RCC 7860 (cell line): ENCODE measurements around the gene UBE2H.

Source experiments
- DNase-seq: peaks from one replicate; pipeline ENCODE4 v3.0.0-alpha.2; 2015; ENCODE audit warnings: low spot score
- FAIRE-seq: peaks from 2 replicates; lab custom pipeline; 2012; peaks lifted over from hg19 to GRCh38; lab: Jason Lieb, UNC

The UBE2H gene

DNA sequence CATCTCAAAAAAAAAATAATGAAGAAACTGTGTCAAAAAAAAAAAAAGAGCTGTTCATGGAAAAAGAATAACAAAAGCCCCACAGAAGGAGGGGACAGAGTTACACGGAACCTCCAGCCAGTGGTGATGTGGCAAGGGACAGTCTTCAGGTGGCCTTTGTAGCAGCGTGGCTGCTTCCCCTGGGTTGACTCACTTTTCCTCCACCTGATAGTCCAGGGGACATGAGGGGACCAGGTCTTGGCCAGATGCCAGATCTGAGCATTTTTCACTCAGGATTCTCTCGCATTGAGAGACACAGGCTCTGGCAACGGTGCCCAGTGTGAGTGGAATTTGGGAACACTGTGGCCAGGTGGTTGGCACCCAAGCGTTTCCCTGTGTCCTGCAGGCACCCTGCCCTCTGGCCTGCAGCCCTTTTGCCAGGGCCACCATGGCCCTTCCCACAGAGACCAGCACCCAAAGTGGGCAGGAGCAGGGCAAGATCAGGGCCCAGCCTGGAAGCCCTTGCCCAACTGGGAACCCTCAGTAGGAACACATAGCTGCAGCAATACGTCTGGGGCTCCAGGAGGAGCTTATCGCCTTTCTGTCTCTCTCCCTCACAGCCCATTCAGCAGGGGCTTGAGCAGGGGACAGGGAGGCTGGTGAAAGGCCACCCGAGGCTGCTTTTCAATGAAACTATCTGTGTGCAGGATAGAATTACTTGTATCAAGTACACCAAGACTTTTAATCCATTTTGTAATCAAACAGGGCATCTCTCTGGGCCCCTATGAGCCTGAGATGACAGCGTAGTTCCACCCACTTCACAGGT is 159.1 kb downstream of the UBE2H start:
- DNase-seq (no peak), FAIRE-seq (no peak)

DNA sequence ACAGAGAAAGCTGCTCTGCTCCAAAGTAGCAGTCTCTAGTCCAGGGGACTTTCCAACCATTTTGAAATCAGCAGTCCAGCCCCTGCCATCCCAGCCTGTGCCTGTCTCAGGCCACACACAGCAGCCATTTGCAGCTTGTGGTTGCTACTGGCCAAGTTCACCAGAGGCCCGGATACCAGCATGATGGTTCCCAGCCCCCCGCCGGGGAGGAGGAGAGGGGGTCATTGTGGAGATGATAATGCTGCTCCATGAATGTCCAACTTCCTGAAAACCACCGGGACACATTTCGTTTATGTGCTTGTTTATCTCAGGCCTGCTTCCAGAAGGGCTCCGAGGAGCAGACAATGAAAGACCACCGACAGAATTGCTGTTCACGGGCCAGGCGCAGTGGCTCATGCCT is 160.0 kb downstream of the UBE2H start:
- DNase-seq (no peak), FAIRE-seq (no peak)

DNA sequence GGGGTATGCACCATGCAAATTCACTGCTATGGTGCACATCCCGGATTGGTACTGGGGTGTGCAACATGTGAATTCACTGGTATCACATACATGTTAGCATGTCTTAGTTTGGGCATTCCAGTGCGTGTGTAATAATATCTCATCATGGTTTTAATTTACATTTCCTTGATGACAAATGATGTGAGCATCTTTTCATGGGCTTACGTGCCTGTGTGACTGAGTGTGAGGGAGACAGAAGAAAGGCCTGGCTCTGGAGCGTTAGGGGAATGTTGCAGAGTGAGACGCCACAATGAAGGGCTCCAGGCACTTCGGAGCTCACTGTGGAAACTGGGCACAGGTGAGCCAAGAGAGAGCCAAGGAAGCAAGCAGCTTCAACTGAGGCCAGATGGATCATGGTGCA is 162.6 kb downstream of the UBE2H start:
- FAIRE-seq (no peak), DNase-seq (no peak)

DNA sequence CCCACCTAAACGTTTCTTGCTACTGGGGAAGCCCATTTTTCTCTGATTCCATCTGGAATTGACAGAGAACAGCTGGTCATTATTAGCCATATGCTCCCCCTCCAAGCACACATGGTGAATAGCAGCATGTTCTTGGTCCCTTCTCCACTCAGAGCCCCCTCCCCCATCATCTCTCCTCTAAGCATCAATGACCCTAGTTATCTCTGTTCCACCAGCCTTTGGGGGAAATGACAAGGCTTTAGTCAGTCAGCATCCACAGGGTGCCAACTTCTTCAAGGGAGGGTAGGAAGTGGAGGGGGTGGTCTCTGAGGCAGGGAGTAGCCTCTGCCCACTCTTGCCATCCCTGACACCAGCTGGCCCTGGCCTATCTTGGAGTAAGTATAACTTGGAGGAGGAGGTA is 163.1 kb downstream of the UBE2H start:
- FAIRE-seq: no peak
- DNase-seq: no peak

DNA sequence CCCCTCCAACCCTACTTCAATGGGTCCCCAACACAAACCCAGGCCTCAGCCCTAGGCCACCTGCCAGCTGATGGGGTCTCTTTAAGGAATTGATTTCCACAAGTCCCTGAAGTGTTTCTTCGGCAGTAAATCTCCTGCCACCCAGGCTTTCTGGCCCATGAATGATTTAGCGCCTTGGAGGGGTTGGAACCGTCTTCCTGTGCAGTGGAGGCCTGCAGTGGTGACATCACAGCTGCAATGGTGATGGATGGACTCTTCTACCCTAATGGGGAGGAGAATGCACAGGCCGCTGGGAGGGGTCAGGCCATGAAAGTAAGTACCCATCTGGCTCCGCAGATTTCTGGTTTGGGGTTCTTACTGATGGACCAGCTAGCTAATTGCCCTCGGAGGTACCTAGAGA is 163.8 kb downstream of the UBE2H start:
- FAIRE-seq: no peak

DNA sequence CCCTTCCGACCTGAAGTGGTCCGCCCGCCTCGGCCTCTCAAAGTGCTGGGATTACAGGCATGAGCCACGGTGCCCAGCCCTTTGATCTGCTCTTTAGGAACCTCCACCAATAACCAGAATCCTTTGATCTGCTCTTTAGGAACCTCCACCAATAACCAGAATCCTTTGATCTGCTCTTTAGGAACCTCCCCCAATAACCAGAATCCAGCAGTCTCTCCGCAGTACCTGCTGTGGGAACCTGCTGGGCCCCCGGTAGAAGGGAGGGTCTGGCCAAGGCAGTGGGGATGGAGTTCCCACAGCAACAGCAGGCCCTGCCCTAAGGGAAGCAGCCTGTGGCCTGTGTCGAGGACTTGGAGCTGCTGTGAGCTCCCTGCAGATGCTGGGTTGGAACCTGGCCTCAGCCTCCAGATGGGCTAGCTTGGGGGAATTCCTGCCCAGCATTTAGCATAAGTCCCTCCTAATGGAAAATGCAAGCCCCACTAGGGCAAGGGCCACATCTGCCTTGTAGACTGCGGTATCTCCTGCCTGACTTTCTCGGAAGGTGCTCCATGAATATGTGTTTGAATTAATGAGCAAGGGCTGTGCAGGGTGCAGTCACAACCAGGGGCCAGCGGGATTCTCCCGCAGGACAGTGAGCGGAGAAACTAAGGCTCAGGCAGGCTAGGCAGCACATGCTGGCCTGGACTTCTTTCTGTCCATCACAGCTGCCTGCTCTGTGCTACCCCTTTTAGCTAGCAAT is 165.8 kb downstream of the UBE2H start:
- no peak for FAIRE-seq
- DNase-seq: no peak

More for the DNA sequence above, 163.8 kb downstream of the UBE2H start:
- DNase-seq: no peak

DNA sequence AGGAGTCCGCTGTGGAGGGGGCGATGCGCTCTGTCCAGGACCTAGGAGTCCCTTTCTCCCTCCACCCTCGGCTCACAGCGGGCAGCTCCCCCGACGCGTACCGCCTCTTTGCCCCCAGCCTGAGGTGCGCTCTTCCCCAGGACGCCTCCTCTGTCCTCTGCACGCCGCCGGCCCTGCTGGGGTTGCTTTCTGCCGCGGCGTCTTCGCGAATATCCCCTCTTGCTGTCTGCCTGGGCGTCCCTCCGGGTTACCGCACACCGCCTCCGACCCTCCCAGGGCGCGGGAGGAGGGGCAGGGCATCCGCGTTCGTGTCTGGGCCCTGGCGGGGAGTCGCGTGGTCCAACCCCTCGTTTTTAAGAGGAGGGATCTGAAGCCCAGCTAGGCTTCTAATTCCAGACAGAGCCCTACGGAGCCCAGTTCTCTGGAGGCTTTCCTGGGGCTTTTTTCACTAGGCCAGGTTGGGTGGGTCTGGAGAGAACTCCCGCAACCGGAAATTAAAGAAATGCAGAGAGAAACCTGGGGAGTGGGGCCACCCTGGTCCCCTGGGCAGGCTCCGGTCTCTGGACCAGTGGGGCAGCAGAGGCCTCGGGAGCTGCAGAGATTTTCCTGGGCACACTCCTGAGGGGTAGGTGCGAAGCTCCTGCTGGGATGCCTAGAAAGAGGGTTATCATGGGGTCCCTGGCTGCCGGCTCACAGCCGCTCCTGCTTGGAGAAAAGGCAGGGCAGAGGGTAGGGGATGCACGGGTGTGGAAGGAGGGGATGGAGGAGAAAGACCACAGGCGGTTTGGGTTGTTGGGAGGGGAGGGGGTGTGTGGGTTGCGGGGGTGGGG is 166.9 kb downstream of the UBE2H start:
- DNase-seq: no peak
- no peak for FAIRE-seq

DNA sequence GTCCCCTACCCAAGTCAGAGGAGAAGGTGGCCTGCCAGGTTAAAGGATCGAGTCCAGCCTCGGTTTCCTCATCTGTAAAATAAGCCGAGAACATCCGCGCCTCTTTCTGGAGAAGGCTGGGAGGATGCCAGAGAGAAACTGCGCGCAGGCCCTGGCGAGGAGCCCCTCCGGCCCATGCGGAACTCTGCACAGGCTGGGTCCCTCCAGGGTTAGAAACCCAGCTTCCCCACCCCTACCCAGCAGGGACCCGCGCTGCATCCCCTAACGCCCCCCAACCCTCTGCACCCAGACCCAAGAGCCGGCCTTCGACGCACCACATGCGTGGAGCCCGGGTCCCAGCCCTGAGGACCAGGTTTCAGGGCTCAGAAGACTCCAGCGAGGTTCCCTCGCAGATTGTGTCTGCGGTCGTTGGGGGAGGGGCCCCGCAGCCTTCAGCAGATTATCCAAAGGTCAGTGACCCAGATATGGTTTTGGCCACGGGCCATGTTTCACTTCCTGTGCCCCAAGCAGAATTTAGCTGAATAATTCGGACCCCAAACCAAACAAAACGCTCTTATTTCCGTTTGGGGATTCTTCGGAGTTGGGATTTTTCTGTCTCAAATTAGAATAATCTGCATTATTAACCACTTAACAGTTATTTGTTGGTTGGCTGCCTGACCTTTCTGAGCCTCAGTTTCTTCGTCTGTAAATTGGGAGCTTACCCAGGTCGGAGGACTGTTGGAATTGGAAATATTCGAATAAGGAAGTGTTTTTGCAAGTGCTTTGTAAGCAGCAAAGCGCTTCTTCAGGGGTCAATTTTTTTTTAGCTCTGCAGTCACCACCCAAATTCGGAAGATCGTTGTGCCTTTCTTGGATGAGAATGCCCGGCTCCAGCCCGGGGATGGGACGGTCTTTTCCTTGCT is 167.7 kb downstream of the UBE2H start:
- no peak for FAIRE-seq
- no peak for DNase-seq

DNA sequence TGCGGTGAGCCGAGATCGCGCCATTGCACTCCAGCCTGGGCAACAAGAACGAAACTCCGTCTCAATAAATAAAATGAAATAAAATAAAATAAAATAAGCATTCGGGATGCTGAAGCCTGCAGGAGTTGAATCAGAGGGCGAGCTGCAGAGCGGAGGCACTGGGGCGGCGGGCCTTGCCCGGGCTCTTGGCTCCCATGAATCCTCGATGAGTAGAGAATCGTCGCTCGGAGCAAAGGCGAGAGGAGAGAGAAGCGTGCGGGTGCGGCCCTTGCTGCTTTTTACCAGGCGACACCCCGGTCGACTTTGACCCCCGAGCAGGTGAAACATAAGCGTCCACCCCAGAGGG is 168.3 kb downstream of the UBE2H start:
- DNase-seq: no peak
- no peak for FAIRE-seq

DNA sequence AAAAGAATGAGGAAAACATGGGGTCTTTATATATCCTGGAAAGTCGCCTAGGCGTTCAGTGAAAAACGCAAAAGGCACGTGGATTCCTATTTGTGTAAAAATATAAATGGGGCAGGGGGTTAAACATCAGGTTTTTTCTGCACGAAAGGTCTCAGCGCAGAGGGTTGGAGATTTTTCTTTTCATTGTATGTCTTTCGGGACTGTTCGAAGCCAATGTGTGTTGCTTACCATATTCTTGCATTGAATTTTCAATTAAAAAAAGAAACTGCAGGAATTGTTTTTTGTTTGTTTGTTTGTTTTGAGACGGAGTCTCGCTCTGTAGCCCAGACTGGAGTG is 169.2 kb downstream of the UBE2H start:
- FAIRE-seq (no peak), DNase-seq (no peak)

DNA sequence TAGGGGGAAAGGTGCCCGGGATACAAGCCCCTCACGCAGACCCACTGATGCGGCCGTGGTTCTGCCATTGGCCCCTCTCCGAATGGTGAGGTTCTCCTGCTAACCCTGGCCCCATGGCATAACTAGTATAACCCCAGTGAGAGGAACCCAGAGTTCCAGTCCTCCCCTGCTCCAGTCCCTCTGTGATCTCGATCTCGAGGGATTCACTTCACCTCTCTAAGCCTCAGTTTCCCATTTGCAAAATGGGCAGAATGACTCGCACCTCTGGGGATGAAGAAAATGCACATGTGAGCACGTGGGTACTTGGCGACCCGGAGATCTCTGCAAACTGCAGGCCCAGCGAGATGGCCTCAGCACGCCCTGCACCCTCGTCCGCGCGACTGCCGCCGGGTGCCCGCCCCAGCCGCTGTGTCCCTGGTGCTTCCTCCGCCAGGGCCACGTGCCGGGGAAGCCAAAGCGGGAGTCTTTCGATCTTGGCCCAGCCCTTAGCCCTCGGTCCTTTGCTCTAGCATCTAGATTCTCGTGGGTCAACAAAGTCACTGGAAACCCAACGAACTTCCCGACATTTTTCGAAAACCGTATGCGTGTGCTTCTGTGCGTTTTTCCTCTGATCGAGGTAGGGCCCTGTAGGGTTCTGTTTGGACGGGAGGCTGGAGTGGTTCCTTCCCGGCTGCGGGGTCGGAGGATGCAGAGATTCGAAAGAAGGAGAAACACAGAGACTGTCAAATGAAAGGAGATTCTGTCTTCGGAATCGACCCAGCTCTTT is 169.8 kb downstream of the UBE2H start:
- no peak for DNase-seq
- FAIRE-seq: no peak

DNA sequence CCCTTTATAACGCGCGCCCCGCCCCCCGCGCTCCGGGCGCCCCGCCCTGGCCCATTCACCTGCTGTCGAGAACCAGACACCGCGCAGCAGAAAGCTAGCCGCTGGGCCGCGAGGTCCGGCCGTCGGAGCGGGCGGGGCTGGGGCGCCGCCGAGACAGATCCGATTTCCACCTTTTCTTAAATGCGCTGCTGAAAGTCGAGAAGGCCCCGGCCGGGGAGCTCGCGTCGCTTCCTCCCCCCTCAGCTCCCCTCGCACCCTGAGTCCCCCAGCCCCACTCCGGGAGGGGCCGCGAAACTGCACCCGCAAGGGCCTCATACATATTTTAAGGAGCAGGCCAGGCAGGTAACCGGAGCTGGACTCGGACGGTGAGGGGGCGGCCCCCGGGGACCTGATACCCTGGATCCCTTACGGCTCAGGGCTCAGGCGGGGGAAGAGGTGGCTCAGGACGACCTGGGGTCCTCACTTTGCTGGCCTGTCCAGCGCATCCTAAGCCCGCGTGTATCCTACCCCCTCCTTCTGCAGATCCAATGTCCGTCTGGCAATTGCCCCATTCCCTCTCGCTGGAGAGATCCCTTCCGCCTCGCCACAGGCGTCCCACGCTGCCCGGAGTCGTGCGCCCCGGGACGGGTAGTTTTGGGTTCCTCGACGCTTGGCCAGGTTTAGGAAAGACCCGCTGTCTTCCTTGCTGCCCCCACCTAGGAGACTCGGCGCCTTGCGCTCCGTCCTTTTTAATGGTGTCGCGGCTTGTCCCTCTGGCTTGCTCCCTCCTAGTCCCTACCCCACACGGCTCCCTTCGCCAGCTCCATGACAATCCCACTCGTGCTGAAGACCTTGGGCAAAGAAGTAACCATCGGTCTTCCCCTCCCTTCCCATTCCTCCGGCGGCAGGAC is 170.6 kb downstream of the UBE2H start:
- no peak for FAIRE-seq
- no peak for DNase-seq

DNA sequence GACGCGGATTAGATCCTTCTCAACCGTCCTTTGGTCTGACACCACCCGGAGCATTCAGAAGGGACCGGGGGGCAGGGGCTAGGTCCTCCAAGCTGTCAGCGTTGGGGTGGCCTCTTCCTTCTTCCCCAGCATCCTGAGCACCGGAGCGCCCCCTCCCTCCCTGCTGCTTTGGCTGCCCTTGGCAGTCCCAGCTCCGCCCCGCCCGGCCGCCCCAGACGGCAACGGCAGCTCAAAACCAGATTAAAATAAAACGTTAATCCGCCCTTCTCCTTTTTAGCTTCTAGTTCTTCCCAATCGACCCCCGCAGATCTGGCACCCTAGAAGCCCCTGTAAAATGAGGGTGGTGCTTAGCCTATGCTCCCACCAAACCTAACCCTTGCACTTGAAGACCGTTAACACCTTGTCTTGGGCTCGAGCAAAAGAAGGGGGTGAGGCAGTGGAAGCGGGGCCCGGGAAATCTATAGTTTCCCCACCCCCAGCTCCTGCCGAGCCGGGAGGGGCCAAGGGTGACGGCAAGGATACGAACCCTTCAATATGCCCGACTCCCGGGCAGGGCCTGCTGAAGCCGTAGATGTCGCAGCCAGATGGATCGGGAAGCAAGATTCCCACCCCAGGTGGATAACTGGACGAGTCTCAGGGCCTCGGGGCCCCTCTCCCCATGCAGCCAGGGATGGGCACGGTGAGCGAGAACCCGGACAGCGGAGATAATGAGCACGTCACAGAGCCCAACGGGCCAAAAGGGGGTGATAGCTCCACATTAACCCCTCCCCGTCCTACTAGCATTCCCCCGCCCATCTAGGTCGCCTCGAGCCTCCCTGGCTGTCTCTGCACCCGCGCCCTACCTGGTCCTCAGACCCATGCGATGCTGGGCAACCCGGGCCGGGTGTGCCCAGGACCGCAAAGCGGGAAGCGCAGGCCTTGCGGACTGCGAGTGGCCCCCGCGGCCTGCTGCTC is 171.5 kb downstream of the UBE2H start:
- DNase-seq (no peak), FAIRE-seq (no peak)
